ENCODE measurements around the gene DLGAP1. TPM values are rescaled to one million over a fixed set of nuclear protein-coding genes. Genes with fewer than 3 reads are reported as not detected.

Gene DLGAP1
- total RNA-seq, 1 donor from 2014 or later, result 0.05 TPM

DNA sequence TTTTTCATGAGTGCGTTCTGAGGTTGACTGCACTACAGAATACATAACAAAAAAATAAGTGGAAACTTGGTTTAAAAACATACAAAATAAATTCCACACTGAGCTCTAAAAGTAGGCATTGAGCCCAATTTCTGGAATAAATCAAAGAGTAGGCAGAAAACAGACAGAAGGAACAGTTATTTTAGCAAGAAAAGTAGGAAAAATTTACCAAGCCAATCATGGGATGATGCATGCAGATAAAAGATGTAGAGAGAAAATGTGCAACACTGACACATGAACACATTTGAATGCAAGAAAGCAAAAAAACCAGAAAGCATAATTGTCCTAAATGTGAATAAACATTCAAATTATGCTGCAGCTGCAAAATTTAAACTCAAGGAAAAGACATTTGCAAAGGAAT, 308.3 kb downstream of the DLGAP1 start:
- no peak overlapping the region for H3K4me3 ChIP-seq
- no peak overlapping the region for H3K27ac ChIP-seq (replicated peaks)
- no peak for DNase-seq
- intact Hi-C loops (cut with micrococcal nuclease), result no loop called here
- H3K27me3 ChIP-seq (ENCODE audit: low read depth), result peaks cover 4% of the 10 kb centered on the region
- H3K36me3 ChIP-seq, result no peaks in the 10 kb centered on the region
- H3K4me1 ChIP-seq, result no peaks in the 10 kb centered on the region
- peaks cover under 1% of the 10 kb centered on the region for H3K9me3 ChIP-seq (replicated peaks)
- TF ChIP-seq, protein P1, sequence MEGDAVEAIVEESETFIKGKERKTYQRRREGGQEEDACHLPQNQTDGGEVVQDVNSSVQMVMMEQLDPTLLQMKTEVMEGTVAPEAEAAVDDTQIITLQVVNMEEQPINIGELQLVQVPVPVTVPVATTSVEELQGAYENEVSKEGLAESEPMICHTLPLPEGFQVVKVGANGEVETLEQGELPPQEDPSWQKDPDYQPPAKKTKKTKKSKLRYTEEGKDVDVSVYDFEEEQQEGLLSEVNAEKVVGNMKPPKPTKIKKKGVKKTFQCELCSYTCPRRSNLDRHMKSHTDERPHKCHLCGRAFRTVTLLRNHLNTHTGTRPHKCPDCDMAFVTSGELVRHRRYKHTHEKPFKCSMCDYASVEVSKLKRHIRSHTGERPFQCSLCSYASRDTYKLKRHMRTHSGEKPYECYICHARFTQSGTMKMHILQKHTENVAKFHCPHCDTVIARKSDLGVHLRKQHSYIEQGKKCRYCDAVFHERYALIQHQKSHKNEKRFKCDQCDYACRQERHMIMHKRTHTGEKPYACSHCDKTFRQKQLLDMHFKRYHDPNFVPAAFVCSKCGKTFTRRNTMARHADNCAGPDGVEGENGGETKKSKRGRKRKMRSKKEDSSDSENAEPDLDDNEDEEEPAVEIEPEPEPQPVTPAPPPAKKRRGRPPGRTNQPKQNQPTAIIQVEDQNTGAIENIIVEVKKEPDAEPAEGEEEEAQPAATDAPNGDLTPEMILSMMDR (IDR thresholded peaks at IDR 0.05; ENCODE audit: borderline replicate concordance), result no peak

DNA sequence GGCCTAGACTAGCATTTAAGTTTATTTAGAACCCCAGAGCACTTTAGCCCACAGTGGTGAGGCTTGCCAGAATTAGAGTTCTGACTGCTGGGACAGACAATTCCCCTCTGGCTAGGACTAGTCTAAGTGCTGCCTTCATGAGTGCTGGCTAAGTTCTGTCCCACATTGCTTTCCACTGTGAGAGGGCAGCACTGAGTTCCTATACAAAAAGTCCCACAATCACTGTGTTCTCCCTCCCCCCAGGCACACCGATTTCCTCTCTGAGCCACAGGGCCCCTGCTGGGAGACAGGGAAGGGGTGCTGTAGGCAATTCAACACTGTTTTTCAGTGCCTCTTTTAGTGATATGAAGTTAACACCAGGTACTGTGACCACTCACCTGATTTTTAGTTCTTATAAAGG, 310.9 kb downstream of the DLGAP1 start:
- Histone ChIP-seq H3K36me3 (no peaks in the 10 kb centered on the region), H3K27me3 (ENCODE audit: low read depth) (no peaks in the 10 kb centered on the region), H3K4me1 (no peaks in the 10 kb centered on the region), H3K4me3 (no peak overlapping the region), H3K27ac (replicated peaks) (no peak overlapping the region), H3K9me3 (replicated peaks) (peaks cover 11% of the 10 kb centered on the region)
- no peak for DNase-seq
- intact Hi-C loops (cut with micrococcal nuclease), result no loop called here
- TF ChIP-seq, protein P1 (IDR thresholded peaks at IDR 0.05; ENCODE audit: borderline replicate concordance), result no peak

GRCh38 chr18:4143585-4143984, 311.5 kb downstream of the DLGAP1 start:
- Histone ChIP-seq H3K27ac (replicated peaks) (no peak overlapping the region), H3K9me3 (replicated peaks) (peaks cover 11% of the 10 kb centered on the region), H3K4me1 (no peaks in the 10 kb centered on the region), H3K4me3 (no peak overlapping the region), H3K36me3 (no peaks in the 10 kb centered on the region), H3K27me3 (ENCODE audit: low read depth) (no peaks in the 10 kb centered on the region)
- no peak for DNase-seq
- intact Hi-C loops (cut with micrococcal nuclease), result no loop called here
- TF ChIP-seq, protein P1 (IDR thresholded peaks at IDR 0.05; ENCODE audit: borderline replicate concordance), result no peak

GRCh38 chr18:4142876-4143275, 312.2 kb downstream of the DLGAP1 start:
- H3K27me3 ChIP-seq (ENCODE audit: low read depth), result no peaks in the 10 kb centered on the region
- no peak for DNase-seq
- intact Hi-C loops (cut with micrococcal nuclease), result no loop called here
- TF ChIP-seq, protein P1 (IDR thresholded peaks at IDR 0.05; ENCODE audit: borderline replicate concordance), result no peak
- peaks cover 11% of the 10 kb centered on the region for H3K9me3 ChIP-seq (replicated peaks)
- no peak overlapping the region for H3K4me3 ChIP-seq
- H3K36me3 ChIP-seq, result no peaks in the 10 kb centered on the region
- no peaks in the 10 kb centered on the region for H3K4me1 ChIP-seq
- H3K27ac ChIP-seq (replicated peaks), result no peak overlapping the region

- Histone ChIP-seq H3K4me1 (no peaks in the 10 kb centered on the region), H3K36me3 (no peaks in the 10 kb centered on the region), H3K4me3 (no peak overlapping the region), H3K27ac (replicated peaks) (no peak overlapping the region), H3K27me3 (ENCODE audit: low read depth) (no peaks in the 10 kb centered on the region), H3K9me3 (replicated peaks) (peaks cover 7% of the 10 kb centered on the region)
- DNase-seq, result no peak
- intact Hi-C loops (cut with micrococcal nuclease), result no loop called here
- TF ChIP-seq, protein P1 (IDR thresholded peaks at IDR 0.05; ENCODE audit: borderline replicate concordance), result no peak
Observed at GRCh38 chr18:4134700-4135099, 320.4 kb downstream of the DLGAP1 start.
